Sigmoid colon (tissue), 7 donors: Measurements from ENCODE around the gene TUNAR. TPM values are rescaled to one million over a fixed set of nuclear protein-coding genes. Genes with fewer than 3 reads are reported as not detected.

Experiments
- DNase-seq: peaks from one replicate; pipeline ENCODE4 v3.0.0-alpha.2; 2019
- H3K27ac ChIP-seq, 4 donors: fragments of 200-600 bp; sonication (generic); one replicate each; pipeline ENCODE4 v1.5.1; 2016 to 2019; ENCODE audit warnings: mild to moderate bottlenecking in 1 of 4
- H3K27me3 ChIP-seq, 3 donors: fragments of 200-600 bp; sonication (generic); one replicate each; pipeline ENCODE4 v1.5.1; 2019; ENCODE audit warnings: mild to moderate bottlenecking in 1 of 3
- H3K36me3 ChIP-seq, 4 donors: fragments of 200-600 bp; sonication (generic); one replicate each; pipeline ENCODE4 v1.5.1; 2016 to 2019
- H3K4me1 ChIP-seq, 4 donors: fragments of 200-600 bp; sonication (generic); one replicate each; pipeline ENCODE4 v1.5.1; 2017 to 2019
- H3K4me3 ChIP-seq, 4 donors: fragments of 200-600 bp; sonication (generic); one replicate each; pipeline ENCODE4 v1.5.1; 2017 to 2019; ENCODE audit warnings: mild to moderate bottlenecking in 2 of 4, moderate library complexity in 1 of 4
- H3K9me3 ChIP-seq, 4 donors: fragments of 200-600 bp in 3 of 4; sonication (generic) in 3 of 4; one replicate each; pipeline versions ENCODE4 v1.5.1 to v1.6.1; 2013 to 2019
- EP300 ChIP-seq, 4 donors: sonication (generic); formaldehyde crosslinking; IDR thresholded peaks; one replicate each; pipeline ENCODE4 v1.6.1; 2017; ENCODE audit warnings: antibody characterized with exemption in 4 of 4
- POLR2A ChIP-seq, 2 donors: fragments of 450-650 bp; IDR thresholded peaks; one replicate each; pipeline ENCODE4 v1.6.1; 2016; ENCODE audit warnings: antibody characterized with exemption in 2 of 2, mild to moderate bottlenecking in 2 of 2, moderate library complexity in 2 of 2
- POLR2AphosphoS5 ChIP-seq, 4 donors: sonication (generic); formaldehyde crosslinking; IDR thresholded peaks; one replicate each; pipeline ENCODE4 v1.6.1; 2017; ENCODE audit warnings: antibody characterized with exemption in 4 of 4
- WGBS, 2 donors: extraction: QIAGEN DNeasy Blood & Tissue Kit; methylation state at CpG; one replicate each; pipeline ENCODE4 v1.1.7; 2013; 5-methylcytosine and 5-hydroxymethylcytosine counted together
- intact Hi-C: fragments of 100-400 bp; cut with DNase I; formaldehyde crosslinking; loops from one replicate; pipeline ENCODE4 v1.15.1; 2023
- polyA plus RNA-seq, 3 donors: library from polyadenylated mRNA; stranded (reverse); fragments of 200-250 nt; gene quantifications; one replicate each; pipeline ENCODE4 v1.2.3, GENCODE V29; 2013
- total RNA-seq, 4 donors: library from RNA; depleted of rRNA; stranded (reverse); fragments of >200 nt; gene quantifications; one replicate each; pipeline ENCODE4 v1.1.0, GENCODE V29; 2016
- TF ChIP-seq, protein P1 (sequence below), 4 experiments: fragments of 450-650 bp in 3 of 4; fragments of 200-600 bp in 1 of 4; IDR thresholded peaks; one replicate each; pipeline ENCODE4 v1.5.1; 2016 to 2019; ENCODE audit warnings: antibody characterized with exemption in 4 of 4, mild to moderate bottlenecking in 3 of 4, moderate library complexity in 2 of 4
- donor health status: healthy with polysubstance abuse.
- donor health status: Bipolar disorder and iron deficiency.
- donor health status: healthy.

TUNAR gene
- total and polyA plus RNA-seq, 7 donors: 0.12 TPM; not detected in 6

DNA sequence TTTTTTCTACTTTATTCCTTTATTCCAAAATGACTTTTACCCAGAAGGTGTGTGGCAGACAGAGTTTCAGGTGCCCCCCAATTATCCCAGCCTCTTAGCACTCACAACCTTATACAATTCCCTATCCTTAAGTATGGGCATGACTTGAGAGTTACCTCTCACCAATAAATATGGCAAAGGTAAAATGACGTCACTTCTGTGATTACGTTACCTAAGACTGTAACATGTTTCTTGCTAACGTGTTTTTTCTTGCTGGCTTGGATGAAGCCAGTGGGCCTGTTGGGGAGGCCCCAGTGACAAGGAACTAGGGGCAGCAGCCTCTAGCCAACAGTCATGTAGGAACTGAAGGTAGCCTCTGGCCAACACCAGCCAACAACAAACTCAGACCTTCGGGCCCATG lies 13.3 kb upstream of the TUNAR start:
- H3K4me3 ChIP-seq: no peak overlapping the region
- no peak for DNase-seq
- intact Hi-C loops: no loop called here
- H3K27me3 ChIP-seq: peaks cover 0 to 3% (median 0%) of the 10 kb centered on the region in 3 donors
- H3K36me3 ChIP-seq: no peaks in the 10 kb centered on the region
- no peaks in the 10 kb centered on the region for H3K4me1 ChIP-seq
- TF ChIP-seq, protein P1, sequence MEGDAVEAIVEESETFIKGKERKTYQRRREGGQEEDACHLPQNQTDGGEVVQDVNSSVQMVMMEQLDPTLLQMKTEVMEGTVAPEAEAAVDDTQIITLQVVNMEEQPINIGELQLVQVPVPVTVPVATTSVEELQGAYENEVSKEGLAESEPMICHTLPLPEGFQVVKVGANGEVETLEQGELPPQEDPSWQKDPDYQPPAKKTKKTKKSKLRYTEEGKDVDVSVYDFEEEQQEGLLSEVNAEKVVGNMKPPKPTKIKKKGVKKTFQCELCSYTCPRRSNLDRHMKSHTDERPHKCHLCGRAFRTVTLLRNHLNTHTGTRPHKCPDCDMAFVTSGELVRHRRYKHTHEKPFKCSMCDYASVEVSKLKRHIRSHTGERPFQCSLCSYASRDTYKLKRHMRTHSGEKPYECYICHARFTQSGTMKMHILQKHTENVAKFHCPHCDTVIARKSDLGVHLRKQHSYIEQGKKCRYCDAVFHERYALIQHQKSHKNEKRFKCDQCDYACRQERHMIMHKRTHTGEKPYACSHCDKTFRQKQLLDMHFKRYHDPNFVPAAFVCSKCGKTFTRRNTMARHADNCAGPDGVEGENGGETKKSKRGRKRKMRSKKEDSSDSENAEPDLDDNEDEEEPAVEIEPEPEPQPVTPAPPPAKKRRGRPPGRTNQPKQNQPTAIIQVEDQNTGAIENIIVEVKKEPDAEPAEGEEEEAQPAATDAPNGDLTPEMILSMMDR (IDR thresholded peaks at IDR 0.05): no peak
- no peak overlapping the region for H3K27ac ChIP-seq
- WGBS, 2 donors: 79 to 91% methylated on average over 4 of the region's 4 CpGs
- peaks cover 0 to 5% (median 0%) of the 10 kb centered on the region in 4 donors for H3K9me3 ChIP-seq

DNA sequence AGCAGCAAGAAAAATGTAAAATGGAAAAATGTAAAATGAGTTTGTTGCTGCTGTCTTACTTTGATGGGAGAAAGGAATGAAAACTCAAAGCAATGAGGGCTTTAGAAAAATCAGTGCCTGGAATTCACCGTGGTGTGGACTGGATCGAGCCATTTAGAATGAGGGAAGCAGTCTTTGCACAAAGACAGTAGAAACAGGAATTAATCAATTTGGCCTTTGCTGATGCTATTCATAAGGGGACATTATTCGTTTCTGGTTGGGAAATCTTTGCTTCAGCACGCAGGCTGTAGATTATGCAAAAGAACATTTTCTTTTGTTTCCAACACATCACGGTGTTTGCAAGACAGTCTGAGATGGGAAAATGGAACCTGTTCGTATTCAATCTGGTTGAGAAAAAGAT lies 6.9 kb upstream of the TUNAR start:
- WGBS, 2 donors: 80 to 82% methylated on average over 6 of the region's 6 CpGs
- TF ChIP-seq EP300 (IDR thresholded peaks at IDR 0.05) (no peak), POLR2AphosphoS5 (IDR thresholded peaks at IDR 0.05) (no peak), POLR2A (IDR thresholded peaks at IDR 0.05) (no peak)
- TF ChIP-seq, protein P1 (IDR thresholded peaks at IDR 0.05): no peak
- H3K27me3 ChIP-seq: peaks cover 0 to 20% (median 7%) of the 10 kb centered on the region in 3 donors
- H3K4me3 ChIP-seq: no peak overlapping the region
- intact Hi-C loops: no loop called here
- no peaks in the 10 kb centered on the region for H3K4me1 ChIP-seq
- DNase-seq: no peak
- no peak overlapping the region for H3K27ac ChIP-seq
- peaks cover 0 to 5% (median 0%) of the 10 kb centered on the region in 4 donors for H3K9me3 ChIP-seq
- no peaks in the 10 kb centered on the region for H3K36me3 ChIP-seq

DNA sequence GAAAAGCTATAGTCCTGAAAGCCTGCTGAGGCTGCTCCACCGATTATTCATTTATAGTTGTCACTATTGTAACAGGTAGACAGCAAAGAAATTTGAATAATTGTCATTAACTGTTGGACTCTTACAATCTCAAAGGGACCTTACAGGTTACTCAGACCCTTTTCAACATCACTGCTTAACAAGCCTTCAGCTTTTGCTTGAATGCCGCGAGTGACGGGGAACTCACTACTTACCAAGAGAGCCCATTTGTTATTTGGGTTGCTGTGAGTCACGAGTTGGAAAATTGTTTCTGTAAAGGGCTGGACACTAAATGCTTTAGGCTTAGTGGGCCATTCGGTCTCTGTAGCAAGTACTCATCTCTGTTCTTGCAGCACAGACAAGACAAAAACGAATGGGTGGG lies 5.9 kb upstream of the TUNAR start:
- WGBS, 2 donors: 79 to 88% methylated on average over 7 of the region's 7 CpGs
- H3K4me3 ChIP-seq: no peak overlapping the region
- peaks cover 1 to 27% (median 17%) of the 10 kb centered on the region in 3 donors for H3K27me3 ChIP-seq
- H3K4me1 ChIP-seq: peaks cover 0 to 1% (median under 1%) of the 10 kb centered on the region in 4 donors
- H3K9me3 ChIP-seq: peaks cover 0 to 5% (median 0%) of the 10 kb centered on the region in 4 donors
- intact Hi-C loops: no loop called here
- no peak for DNase-seq
- no peak for TF ChIP-seq EP300 (IDR thresholded peaks at IDR 0.05)
- TF ChIP-seq, protein P1 (IDR thresholded peaks at IDR 0.05): no peak
- TF ChIP-seq POLR2AphosphoS5 (IDR thresholded peaks at IDR 0.05): no peak
- TF ChIP-seq POLR2A (IDR thresholded peaks at IDR 0.05): no peak
- H3K36me3 ChIP-seq: no peaks in the 10 kb centered on the region
- H3K27ac ChIP-seq: no peak overlapping the region

- Histone ChIP-seq H3K9me3 (peaks cover 0 to under 1% (median 0%) of the 10 kb centered on the region in 4 donors), H3K4me3 (no peak overlapping the region), H3K27ac (no peak overlapping the region), H3K27me3 (peaks cover 9 to 34% (median 24%) of the 10 kb centered on the region in 3 donors), H3K36me3 (no peaks in the 10 kb centered on the region), H3K4me1 (peaks cover 0 to 9% (median 8%) of the 10 kb centered on the region in 4 donors)
- WGBS, 2 donors: 51 to 65% methylated on average over 4 of the region's 4 CpGs
- intact Hi-C loops: no loop called here
- no peak for DNase-seq
- TF ChIP-seq POLR2AphosphoS5 (IDR thresholded peaks at IDR 0.05) (no peak), EP300 (IDR thresholded peaks at IDR 0.05) (no peak), POLR2A (IDR thresholded peaks at IDR 0.05) (no peak)
- TF ChIP-seq, protein P1 (IDR thresholded peaks at IDR 0.05): no peak
These were observed 5.1 kb upstream of the TUNAR start for GRCh38 chr14:95871531-95871930.

- DNase-seq: no peak
- Histone ChIP-seq H3K9me3 (no peaks in the 10 kb centered on the region), H3K36me3 (no peaks in the 10 kb centered on the region), H3K27ac (no peak overlapping the region), H3K4me3 (no peak overlapping the region), H3K27me3 (peaks cover 14 to 47% (median 34%) of the 10 kb centered on the region in 3 donors), H3K4me1 (peaks cover 0 to 17% (median 14%) of the 10 kb centered on the region in 4 donors)
- 54 to 70% methylated on average over 3 of the region's 3 CpGs for WGBS, 2 donors
- TF ChIP-seq POLR2AphosphoS5 (IDR thresholded peaks at IDR 0.05) (no peak), EP300 (IDR thresholded peaks at IDR 0.05) (no peak), POLR2A (IDR thresholded peaks at IDR 0.05) (no peak)
- TF ChIP-seq, protein P1 (IDR thresholded peaks at IDR 0.05): no peak
- intact Hi-C loops: no loop called here
These were observed 3.9 kb upstream of the TUNAR start for GRCh38 chr14:95872777-95873176.
